Aortic smooth muscle cell (primary cell): ENCODE results near the gene COA7. TPM values are rescaled to one million over a fixed set of nuclear protein-coding genes. Genes with fewer than 3 reads are reported as not detected.

Source experiments
- total RNA-seq: library from RNA; depleted of rRNA; stranded (reverse); fragments of >200 nt; gene quantifications from 2 replicates; pipeline ENCODE4 v1.2.3, GENCODE V29; 2014

The COA7 gene
- 9.0 and 10.3 TPM in 2 replicates for total RNA-seq

DNA sequence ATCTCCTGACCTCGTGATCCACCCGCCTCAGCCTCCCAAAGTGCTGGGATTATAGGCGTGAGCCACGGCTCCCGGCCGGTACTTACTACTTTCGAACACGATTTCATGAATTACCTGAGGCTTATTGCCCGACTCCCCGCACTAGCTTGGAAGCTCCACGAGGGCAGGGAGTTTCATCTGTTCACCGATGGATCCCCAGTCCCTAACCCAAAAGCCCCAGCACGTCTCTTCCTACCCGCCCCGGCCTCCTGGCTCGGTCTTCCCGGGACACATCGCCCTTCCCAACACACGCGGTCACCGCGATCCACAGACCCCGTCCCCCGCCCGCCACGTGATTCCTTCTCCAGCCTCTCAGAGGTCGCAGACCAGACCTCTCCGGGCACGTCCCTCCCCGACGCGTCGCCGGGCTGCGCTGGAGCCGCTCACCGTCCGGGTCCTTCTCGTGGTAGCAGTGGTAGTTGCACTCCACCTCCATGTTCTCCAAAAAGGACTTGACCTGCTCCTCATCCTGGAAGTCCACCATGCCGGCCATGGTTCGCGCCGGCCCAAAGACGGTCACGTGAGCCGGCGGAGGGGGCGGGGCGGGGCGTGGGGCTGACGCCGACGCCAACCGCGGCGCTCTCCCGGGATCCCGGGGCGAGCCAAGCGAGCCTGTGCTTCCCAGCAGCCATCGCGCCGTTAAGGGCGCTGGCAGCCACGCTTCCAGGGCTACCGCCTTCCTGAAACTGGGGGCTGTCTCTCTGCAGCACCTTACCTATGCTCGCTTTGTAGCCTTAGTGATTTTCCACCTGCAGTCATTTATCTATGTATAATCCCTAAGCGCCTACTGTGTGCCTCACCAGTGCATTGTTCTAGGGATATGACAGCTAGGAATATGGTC is at the start of gene COA7:
Gene COA7, minus strand, starts transcription at position 553 of the 880 bp plus-strand sequence. Its CDS starts 21 bp downstream, at position 532.

DNA sequence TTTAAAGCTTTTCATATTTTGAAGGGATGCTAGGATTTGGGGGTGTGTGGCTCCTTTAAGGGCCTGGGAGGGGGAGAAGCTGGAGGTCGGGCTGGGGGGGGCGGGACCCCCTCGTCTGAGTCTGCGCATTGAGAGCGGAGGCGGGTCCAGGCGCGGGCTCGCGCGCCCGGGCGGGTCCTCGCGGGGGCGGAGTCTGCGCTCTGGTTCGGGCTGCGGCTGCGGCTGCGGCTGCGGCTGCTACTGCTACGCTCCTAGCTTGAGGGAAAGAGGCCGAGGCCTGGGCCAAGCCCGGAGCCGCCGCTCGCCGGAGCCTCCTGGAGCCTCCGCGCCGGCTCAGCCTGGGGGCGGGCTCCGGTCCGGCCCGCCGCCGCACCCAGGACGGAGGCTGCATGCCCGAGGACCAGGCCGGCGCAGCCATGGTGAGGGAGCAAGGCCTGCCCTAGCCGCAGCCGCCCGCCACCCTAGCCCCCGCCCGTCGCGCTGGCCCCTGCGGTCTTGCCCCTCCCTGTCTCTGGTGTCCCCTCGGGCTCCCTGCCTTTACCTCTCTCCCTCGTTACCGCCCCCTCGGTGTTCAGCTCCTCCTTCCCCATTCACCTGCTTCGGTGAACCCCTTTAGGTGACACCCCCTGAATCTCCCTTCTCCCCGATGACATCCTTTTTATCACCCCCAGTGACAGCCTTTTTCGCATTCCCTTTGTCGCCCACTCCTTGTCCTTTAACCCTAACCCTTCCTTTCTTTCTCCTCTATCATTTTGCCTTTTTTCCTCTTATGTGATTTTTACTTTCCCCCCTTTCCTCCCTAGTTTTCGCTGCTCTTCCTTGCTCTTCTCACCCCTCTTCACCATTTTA is 28.3 kb upstream of the COA7 start, which contains the start of gene ZYG11B:
Gene ZYG11B, plus strand, starts transcription at position 189 of the 849 bp plus-strand sequence. Its CDS starts 201 bp downstream, at position 390.

Other genes starting within 250 kb of the COA7 start
- gene TUT4, start 145.3 kb downstream of the COA7 start, total RNA-seq = 16.8 and 25.0 TPM in 2 replicates
- gene GPX7, start 96.0 kb downstream of the COA7 start, total RNA-seq = 36.6 and 39.1 TPM in 2 replicates
- gene SHISAL2A, start 65.2 kb downstream of the COA7 start, total RNA-seq = not detected in 2 replicates
- 32.1 and 34.7 TPM in 2 replicates for gene ZYG11B, start 28.1 kb upstream of the COA7 start, total RNA-seq
- gene ZYG11A, start 144.4 kb upstream of the COA7 start, total RNA-seq = 0.06 and 0.13 TPM in 2 replicates
- 26.7 and 35.1 TPM in 2 replicates for gene ECHDC2, start 223.4 kb upstream of the COA7 start, total RNA-seq
- gene SCP2, start 228.9 kb upstream of the COA7 start, total RNA-seq = 180 and 209 TPM in 2 replicates